ENCODE measurements around the gene TMEM212.

DNA sequence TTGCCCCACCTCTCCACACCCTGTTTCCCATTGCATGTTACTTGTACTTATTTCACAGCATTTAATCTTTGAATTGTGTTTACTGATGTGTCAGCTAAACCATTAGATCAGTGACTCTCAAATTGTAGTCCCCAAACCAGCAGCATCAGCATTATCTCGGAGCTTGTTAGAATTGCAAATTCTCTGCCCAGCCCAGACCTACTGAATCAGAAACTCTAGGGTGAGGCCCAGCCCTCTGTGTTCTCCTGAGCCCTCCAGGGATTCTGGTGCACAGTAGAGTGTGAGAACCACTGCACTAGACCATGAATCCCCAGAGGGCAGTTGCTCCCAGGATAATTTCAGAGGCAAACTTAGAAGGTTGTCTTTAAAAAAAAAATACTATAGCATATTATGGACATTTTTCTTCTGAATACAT, 45.9 kb upstream of the TMEM212 start:
- TF ChIP-seq, protein P1, sequence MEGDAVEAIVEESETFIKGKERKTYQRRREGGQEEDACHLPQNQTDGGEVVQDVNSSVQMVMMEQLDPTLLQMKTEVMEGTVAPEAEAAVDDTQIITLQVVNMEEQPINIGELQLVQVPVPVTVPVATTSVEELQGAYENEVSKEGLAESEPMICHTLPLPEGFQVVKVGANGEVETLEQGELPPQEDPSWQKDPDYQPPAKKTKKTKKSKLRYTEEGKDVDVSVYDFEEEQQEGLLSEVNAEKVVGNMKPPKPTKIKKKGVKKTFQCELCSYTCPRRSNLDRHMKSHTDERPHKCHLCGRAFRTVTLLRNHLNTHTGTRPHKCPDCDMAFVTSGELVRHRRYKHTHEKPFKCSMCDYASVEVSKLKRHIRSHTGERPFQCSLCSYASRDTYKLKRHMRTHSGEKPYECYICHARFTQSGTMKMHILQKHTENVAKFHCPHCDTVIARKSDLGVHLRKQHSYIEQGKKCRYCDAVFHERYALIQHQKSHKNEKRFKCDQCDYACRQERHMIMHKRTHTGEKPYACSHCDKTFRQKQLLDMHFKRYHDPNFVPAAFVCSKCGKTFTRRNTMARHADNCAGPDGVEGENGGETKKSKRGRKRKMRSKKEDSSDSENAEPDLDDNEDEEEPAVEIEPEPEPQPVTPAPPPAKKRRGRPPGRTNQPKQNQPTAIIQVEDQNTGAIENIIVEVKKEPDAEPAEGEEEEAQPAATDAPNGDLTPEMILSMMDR (IDR thresholded peaks at IDR 0.05), result no peak
- no peak for TF ChIP-seq EZH2 (IDR thresholded peaks at IDR 0.05; ENCODE audit: borderline replicate concordance, insufficient read depth, low read depth, low read length, poor library complexity, severe bottlenecking)
